ENCODE data around the gene TRMT112. TPM values are rescaled to one million over a fixed set of nuclear protein-coding genes. Genes with fewer than 3 reads are reported as not detected.

TRMT112 gene
- total RNA-seq, 1 donor from 2014 or later: 97.5 TPM

- DNase-seq (no peak), ATAC-seq (ENCODE audit: poor library complexity) (no peak)
- intact Hi-C loops (cut with DNase I): no loop called here
Measured at GRCh38 chr11:64287676-64288352, 29.5 kb downstream of the TRMT112 start.

DNA sequence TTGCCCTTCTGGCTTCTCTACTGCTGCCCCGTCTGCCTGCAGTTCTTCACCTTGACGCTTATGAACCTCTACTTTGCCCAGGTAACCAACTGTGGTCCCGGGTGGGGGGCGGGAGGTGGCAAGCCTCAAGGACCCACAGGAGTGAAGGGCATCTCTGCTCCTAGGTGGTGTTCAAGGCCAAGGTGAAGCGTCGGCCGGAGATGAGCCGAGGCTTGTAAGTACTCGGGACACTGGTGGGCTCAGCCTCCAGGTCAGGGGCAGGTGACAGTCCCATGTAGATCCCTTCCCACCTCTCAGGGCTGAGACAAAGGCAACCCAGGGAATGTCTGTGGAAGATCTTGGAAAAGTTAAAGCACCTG, 30.6 kb downstream of the TRMT112 start:
- intact Hi-C loops (cut with DNase I): no loop called here
- no peak for DNase-seq
- ATAC-seq (ENCODE audit: poor library complexity): no peak

- DNase-seq (no peak), ATAC-seq (ENCODE audit: poor library complexity) (no peak)
- intact Hi-C loops (cut with DNase I): loop anchor here (2.0 kb wide), 1 partner anchor 15 kb away; no protein-coding TSS in a partner anchor
Measured at GRCh38 chr11:64285885-64286800, 31.2 kb downstream of the TRMT112 start.

GRCh38 chr11:64284962-64285884, 32.1 kb downstream of the TRMT112 start, which contains the start of gene GPR137:
TSS of gene GPR137 (plus strand) at chr11:64285848. CDS start at chr11:64286525, 677 bp downstream.
- intact Hi-C loops (cut with DNase I): loop anchor here (2.0 kb wide), 1 partner anchor 14 kb away; no protein-coding TSS in a partner anchor
- DNase-seq: peak; percentile 93

DNA sequence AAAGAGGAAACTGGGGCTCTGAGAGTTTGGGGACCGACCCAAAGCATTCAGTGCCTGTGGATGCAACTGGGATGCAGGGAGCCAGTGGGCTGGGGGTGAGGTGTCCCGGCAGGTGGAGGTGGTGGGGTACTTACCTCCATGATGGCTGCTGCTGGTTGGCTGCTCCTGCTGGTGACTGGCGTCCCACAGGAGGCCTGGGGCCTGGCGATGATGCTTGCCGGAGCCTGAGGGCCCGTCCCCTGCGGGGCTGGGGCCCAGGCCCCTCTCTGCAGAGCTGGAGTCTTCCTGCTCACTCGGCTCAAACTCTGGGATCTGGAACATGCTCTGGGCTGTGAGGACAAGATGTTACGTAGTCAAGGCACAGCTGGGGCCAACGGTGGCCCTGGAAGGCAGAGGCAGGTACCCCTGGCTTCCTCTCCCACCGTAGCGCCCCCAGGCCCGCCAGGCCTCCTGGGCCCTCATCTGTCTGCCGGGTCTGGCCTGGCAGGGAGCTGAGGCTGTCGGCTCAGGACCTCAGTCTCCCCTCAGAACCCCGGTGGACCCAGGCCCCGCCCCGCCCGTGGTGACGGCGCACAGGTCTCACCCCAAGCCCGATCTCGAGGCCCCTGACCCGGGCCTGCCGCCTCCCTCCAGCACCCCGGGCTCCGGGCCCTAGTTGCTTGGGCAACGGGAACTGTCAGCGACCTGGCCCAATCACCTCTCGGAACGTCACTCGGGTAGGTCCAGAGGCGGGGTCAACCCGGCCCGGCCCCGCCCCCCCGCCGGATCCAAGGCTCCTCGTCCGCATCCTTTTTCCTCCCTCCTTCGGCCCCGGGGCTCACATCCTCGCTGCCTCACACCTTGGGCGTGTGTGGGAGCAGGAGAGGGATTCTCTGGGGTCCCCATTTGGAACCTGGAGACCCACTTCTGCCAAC, 33.1 kb downstream of the TRMT112 start, which contains the start of gene BAD:
Gene BAD (minus strand): TSS at position 618 of the 914 bp plus-strand sequence. CDS start 297 bp downstream, at position 321.
- ATAC-seq (ENCODE audit: poor library complexity) (peak; percentile 91), DNase-seq (peak; percentile 97)
- intact Hi-C loops (cut with DNase I): loop anchor here (2.0 kb wide), 1 partner anchor 14 kb away; no protein-coding TSS in a partner anchor

More at GRCh38 chr11:64284962-64285884, 32.1 kb downstream of the TRMT112 start, which contains the start of gene GPR137:
- peak; percentile 82 for ATAC-seq (ENCODE audit: poor library complexity)

DNA sequence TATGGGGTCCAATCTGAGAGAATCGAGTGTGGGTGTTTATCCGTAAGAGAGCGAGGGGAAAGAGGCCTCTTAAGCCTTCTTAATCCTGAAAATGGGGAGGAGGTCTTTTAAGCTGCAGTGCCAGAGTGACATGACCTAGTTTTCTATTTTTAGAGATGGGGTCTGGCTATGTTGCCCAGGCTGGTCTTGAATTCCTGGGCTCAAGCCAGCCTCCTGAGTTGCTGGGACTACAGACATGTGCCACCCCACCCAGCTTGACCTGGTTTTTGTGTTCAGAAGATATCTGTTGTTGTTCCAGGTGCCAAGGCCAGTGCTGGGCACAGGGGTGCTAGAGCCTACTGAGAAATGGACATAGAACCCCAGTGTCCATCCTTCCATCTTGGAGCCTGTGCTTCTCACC, 34.3 kb downstream of the TRMT112 start:
- DNase-seq: no peak

DNA sequence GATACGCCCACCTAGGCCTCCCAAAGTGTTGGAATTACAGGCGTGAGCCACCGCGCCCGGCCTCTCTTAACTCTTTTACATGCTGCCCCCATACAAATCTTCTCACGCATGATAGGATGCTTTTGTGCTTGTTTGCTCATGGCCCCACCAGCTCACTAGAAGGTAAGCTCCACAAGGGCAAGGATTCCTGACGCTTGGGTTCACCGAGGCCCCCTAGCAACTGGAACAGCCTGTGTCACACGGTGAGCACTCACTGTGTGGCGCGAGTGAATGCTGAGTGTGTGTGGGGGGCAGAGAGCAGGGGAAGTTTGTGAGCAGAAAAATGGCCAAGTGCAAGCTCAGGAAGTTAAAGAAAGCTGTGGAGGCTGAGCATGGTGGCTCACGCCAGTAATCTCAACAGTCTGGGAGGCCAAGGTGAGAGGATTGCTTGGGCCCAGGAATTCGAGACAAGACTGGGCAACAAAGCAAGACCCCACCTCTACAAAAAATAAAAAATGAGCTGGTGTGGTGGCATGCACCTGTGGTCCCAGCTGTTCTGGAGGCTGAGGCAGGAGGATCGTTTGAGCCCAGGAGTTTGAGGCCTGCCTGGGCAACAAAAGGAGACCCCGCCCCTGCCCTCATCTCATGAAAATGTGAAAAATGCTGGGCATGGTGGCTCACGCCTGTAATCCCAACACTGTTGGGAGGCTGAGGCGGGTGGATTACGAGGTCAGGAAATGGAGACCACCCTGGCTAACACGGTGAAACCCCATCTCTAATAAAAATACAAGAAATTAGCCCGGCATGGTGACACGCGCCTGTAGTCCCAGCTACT, 35.2 kb downstream of the TRMT112 start:
- no peak for DNase-seq
- no peak for ATAC-seq (ENCODE audit: poor library complexity)
- intact Hi-C loops (cut with DNase I): no loop called here

More for the DNA sequence above, 34.3 kb downstream of the TRMT112 start:
- no peak for ATAC-seq (ENCODE audit: poor library complexity)
- intact Hi-C loops (cut with DNase I): no loop called here

DNA sequence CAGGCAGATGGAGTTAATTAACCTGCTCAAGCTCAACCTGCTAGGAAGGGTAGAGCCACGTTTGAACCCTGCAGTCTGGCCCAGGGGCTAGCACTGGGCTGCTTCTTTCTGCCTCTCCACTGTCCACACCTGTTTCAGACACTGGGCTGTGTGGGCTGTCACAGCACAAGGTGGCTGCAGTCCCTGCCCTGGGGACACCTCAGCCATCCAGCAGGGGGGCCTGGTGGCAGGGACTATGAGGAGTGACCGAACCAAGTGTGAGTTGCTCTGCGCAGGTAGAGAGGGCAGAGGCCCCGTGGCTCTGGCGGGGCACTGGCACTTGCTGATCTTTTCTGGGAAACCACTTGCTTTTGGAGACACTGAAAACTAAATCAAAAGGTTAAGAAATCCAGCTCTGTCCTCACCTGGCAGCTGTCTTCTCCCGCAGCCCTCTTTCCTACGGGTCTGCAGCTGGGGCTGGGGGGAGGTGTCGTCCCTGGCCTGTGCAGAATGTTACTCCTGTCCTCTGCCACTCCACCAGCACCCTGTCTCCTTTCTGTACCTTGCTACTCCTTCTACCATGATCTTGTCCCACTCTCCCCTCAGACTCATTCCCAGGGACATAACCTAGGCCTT, 38.7 kb downstream of the TRMT112 start:
- intact Hi-C loops (cut with DNase I): no loop called here
- DNase-seq (no peak), ATAC-seq (ENCODE audit: poor library complexity) (no peak)

GRCh38 chr11:64276653-64277431, 40.5 kb downstream of the TRMT112 start:
- intact Hi-C loops (cut with DNase I): no loop called here
- no peak for ATAC-seq (ENCODE audit: poor library complexity)
- no peak for DNase-seq

DNA sequence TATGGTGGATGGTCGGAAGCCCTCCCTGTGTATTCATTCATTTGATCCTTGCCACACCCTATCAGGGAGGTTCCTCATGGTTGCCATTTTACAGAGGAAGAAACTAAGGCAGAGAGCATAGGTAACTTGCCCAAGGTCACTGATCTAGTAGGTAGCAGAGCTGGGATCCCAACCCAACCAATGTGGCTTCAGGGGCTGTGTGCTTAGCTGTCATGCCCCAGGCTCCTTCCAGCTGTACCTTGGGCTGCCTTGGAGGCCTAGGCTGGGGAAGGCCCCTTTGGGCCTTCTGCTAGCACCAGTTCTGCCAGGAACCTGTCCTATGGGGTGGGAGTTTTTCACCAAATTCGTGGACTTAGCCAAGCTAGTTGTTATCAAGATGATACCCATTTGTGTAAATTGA, 41.5 kb downstream of the TRMT112 start:
- no peak for DNase-seq
- intact Hi-C loops (cut with DNase I): no loop called here
- ATAC-seq (ENCODE audit: poor library complexity): no peak

DNA sequence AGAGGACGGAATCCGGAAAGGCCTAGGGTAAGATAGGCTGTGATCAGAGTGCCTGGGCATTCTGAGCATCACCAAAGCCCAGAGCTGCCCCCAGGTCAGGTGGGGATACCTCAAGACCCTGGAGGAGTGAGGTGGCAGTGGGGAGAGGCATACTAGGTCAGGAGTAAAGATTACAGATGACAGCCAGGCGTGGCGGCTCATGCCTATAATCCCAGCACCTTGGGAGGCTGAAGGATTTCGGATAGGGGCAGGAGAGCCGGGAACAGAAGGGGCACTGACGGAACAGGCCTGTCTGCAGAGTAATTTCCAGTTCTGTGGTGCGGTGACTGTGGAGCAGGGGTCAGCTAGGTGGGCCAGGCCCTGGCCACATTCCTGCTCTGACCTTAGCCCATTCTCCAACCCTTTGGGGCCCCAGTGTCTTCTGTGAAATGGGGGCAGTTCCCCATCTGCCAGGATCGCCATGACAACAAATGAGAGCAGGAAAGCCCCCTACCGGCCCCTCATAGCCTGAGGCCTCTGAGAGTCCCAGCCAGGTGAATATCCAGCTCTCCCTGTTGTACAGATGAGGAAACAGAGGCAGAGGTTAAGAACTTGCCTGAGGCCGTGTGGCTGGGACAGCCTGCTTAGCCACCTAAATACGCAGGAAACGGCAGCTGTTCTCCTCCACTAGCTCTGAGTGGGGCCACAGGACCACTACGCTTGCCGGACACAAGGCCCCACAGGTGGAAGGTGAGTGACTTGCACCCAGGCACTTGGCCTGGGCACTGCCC, 42.1 kb downstream of the TRMT112 start:
- ATAC-seq (ENCODE audit: poor library complexity) (no peak), DNase-seq (no peak)
- intact Hi-C loops (cut with DNase I): no loop called here

- DNase-seq: peak; percentile 98
- intact Hi-C loops (cut with DNase I): loop anchor here (2.0 kb wide), 1 partner anchor 15 kb away; the partner anchor contains the start of genes BAD and GPR137
- peak; percentile 83 for ATAC-seq (ENCODE audit: poor library complexity)
Measured at GRCh38 chr11:64269540-64270220, 47.7 kb downstream of the TRMT112 start.

GRCh38 chr11:64268893-64269539, 48.3 kb downstream of the TRMT112 start:
- intact Hi-C loops (cut with DNase I): no loop called here
- peak; percentile 24 for ATAC-seq (ENCODE audit: poor library complexity)
- DNase-seq: peak; percentile 82
